GM21447 (cell line): ENCODE data around the gene RELCH.

Experiments used
- ATAC-seq: cut with Tn5 transposase; IDR thresholded peaks from one replicate; pipeline ENCODE4 v1.9.1; 2021; ENCODE audit not compliant: unreplicated experiment

The RELCH gene

GRCh38 chr18:62336618-62337017 is 149.6 kb downstream of the RELCH start:
- no peak for ATAC-seq

GRCh38 chr18:62337336-62337735 is 150.3 kb downstream of the RELCH start:
- no peak for ATAC-seq

- ATAC-seq = no peak
Measured at GRCh38 chr18:62338446-62339105, 151.5 kb downstream of the RELCH start.

GRCh38 chr18:62339106-62339988 is 152.3 kb downstream of the RELCH start:
- ATAC-seq = no peak

GRCh38 chr18:62340996-62341395 is 153.9 kb downstream of the RELCH start:
- no peak for ATAC-seq

GRCh38 chr18:62341473-62341872 is 154.4 kb downstream of the RELCH start:
- ATAC-seq = no peak

- ATAC-seq = no peak
Measured at GRCh38 chr18:62342884-62343283, 155.8 kb downstream of the RELCH start.

GRCh38 chr18:62343316-62343715 is 156.3 kb downstream of the RELCH start:
- no peak for ATAC-seq

GRCh38 chr18:62345909-62346308 is 158.9 kb downstream of the RELCH start:
- ATAC-seq = no peak

- ATAC-seq = no peak
Measured at GRCh38 chr18:62346333-62347088, 159.5 kb downstream of the RELCH start.

GRCh38 chr18:62347089-62347506 is 160.0 kb downstream of the RELCH start:
- no peak for ATAC-seq

GRCh38 chr18:62348474-62348873 is 161.4 kb downstream of the RELCH start:
- ATAC-seq = no peak

- ATAC-seq = no peak
Measured at GRCh38 chr18:62353170-62353569, 166.1 kb downstream of the RELCH start.

GRCh38 chr18:62354151-62354550 is 167.1 kb downstream of the RELCH start:
- ATAC-seq = no peak

- ATAC-seq = no peak
Measured at GRCh38 chr18:62357079-62357719, 170.1 kb downstream of the RELCH start.
